GM19468 (cell line): ENCODE data around the gene ZNF248.
"Not testable (repeated sequence)": the region's sequence is repeated elsewhere in the genome, so short reads cannot be mapped to it uniquely, and the experiment has no call there.

Experiments used
- ATAC-seq: cut with Tn5 transposase; IDR thresholded peaks from one replicate; pipeline ENCODE4 v1.9.1; 2021; ENCODE audit warnings: mild to moderate bottlenecking, moderate library complexity, moderate number of reproducible peaks; ENCODE audit not compliant: unreplicated experiment; ENCODE audit errors: extremely low read depth

ZNF248 gene

DNA sequence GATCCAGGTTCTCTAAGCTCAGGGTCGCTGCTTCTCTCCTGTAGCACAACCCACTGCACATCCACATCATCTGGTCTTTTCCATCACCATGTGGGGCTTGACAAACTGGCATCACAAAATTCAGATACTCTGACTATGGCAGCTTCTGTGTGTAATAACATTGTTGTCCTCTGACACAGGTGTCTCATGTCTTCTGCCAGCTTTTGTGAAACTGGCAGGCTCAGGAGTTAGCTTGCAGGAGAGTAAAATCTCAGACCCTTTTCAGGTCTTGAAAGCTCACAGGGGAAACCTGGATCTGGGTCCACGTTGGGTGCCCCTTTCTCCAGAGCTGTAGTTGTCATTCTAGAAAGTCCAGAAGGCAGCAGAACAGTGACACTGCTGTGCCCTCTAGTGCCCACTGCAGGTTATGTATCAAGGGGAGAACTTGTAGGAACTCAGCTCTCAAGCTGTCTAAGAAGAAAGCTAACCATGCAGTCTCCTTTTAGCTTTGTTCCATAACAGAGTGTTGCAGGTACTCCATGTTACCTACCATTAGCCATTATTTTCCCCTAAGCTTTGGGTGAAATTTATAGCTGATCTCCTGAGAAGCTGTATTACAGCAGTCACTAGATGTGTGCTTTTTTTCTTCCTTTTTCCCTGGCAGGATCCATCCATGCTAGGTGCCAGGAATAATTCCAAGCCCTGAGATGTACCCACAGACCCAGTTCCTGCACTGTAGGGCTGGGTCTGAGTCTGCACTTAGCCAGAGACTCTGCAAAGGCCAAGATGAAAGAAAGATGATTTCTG lies 102.7 kb downstream of the ZNF248 start:
- no peak for ATAC-seq

DNA sequence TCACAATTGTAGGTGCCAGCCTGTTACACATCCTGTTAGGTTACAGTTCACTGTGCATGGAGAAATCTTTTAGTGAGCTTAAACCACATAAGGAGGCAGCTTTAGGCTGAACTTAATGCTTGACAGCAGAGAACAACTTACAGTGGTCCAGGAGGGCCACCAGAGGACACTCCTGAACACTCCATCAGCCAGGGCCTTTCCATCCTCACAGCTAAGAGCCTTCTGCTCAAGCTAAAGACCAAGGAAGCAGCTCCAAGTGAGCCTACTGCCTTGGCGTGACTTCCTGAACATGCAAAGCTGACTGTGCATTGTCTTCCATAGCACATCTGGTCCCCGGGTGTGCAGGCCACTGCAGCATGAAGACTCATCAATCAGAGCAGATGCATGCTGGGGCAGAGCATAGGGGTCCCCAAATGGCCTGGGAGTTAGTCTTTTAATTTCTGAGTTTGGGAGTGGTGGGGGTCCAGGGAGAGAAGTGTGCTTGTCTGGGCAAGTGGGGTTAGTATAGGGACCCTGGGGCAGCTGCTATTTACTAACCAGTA lies 105.0 kb downstream of the ZNF248 start:
- no peak for ATAC-seq

DNA sequence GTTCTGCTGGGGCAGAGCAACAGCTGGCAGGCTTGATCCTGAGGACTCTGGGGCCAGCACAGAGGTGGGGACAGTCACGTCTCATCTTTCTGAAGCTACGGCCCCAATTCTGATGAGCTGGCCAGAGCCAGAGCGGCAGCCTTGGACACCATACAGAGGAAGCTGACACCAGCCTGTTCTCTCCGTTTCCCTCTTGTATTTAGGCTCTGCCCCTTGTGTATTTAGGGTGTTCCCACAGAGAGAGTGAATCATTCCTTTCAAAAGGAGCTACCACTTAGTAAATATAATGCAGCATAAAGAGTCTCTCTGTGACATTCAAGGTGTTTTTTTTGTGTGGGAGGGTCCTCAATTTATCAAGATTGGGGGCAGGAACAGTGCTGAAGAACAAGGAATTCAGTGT lies 109.2 kb downstream of the ZNF248 start:
- no peak for ATAC-seq

DNA sequence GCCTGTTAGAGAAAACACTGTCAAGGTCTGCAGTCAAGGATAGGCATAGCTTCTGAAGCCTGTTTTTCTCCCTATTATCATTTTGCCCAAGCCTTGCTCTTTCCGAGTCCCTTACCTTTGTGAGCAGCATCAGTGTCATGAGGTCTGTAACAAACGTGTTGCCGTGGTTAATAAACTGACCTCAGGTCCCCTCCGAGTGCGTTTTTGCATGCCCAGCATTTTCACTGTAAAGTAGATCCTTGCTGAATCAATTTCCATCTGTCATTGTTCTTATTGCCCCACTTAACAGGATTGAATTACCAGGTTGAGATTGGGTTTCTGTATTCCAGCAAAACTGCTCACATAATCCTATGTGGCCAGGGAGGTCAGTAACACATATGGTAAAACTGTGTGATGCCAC lies 110.3 kb downstream of the ZNF248 start:
- no peak for ATAC-seq

DNA sequence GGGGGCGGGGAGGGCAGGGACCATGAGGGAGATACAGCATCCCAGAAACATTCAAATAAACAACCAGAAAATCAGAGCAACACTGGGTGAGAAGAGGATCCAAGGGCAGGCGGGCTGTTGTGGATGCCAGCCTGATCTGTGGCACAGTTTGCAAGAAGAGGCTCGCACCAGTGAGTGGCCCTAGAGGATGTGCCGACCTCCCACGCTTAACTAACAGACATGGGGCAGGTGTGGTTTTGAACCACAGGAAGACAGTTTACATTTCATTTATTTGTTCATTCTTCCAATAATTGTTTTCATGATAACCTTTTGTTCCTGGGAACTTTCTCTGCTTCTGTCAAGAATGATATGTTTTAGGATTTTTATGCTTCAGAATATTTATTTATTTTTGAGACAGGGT lies 115.6 kb downstream of the ZNF248 start:
- no peak for ATAC-seq

DNA sequence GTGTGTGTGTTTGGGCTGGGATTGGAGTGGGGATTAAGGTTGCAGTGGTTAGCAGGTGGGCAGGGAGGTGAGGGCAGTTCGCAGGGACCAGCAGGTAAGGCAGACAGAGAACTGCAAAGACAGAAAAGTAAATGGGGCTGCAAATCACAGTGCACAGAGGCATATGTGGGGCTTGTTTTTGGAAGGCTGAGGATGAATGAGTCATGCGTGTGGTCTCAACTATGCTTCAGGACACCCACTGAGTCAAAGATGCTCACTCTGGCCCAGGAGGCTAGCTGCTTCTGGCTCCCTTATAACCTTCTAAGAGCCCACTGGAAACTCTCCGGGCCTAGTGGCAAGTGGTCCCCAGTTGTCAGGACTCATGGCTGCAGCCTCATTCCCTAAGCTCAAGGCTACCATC lies 118.2 kb downstream of the ZNF248 start:
- ATAC-seq = no peak

DNA sequence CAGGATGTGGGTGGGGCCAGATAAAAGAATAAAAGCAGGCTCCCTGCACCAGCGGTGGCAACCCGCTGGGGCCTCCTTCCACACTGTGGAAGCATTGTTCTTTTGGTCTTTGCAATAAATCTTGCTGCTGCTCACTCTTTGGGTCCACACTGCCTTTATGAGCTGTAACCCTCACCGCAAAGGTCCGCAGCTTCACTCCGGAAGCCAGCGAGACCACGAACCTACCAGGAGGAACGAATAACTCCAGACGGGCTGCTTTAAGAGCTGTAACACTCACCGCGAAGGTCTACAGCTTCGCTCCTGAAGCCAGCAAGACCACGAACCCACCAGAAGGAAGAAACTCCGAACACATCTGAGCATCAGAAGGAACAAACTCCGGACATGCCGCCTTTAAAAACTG lies 119.2 kb downstream of the ZNF248 start:
- ATAC-seq = not testable (repeated sequence)

DNA sequence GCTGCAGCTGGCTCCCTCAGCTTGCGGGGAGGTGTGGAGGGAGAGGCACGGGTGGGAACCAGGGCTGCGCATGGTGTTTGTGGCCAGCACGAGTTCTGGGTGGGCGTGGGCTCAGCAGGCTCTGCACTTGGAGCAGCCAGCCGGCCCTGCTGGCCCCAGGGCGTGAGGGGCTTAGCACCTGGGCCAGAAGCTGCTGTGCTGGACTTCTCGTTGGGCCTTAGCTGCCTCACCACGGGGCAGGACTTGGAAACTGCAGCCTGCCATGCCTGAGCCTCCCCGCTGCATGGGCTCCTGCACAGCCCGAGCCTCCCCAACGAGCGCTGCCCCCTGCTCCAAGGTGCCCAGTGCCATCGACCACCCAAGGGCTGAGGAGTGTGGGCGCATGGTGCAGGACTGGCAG lies 120.1 kb downstream of the ZNF248 start:
- no peak for ATAC-seq

DNA sequence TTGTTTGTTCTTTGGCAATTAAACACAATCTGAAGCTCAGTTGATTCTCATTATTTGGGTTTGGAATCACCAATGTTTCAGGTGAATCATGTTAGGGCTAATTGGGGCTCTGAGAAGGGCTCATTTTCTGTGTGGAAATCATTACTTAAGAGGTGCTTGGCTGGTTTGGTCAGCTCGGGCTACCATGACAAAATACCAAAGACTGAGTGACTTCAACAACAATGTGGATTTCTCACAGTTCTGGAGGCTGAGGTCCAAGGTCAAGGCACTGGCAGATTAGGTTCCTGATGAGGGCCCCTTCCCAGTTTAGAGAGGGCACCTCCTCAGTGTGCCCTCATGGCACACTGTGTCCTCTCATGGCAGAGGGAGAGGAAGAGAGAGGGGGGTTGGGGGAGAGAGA lies 121.3 kb downstream of the ZNF248 start:
- ATAC-seq = no peak

DNA sequence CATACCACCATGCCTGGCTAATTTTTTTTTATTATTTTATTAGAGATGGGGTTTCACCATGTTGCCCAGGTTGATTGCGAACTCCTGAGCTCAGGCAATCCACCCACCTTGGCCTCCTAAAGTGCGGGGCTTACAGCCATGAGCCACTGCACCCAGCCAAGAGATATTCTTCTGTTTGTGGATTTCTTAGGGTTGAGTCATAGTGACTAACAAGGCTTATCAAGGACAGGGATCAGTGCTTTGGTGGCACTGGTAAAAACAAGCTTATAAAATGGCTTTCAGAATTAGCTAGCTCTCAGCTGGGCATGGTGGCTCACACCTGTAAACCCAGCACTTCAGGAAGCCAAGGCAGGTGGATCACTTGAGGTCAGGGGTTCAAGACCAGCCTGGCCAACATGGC lies 122.4 kb downstream of the ZNF248 start:
- no peak for ATAC-seq
